H1 (cell line): ENCODE results near the gene NPAS4. TPM values are rescaled to one million over a fixed set of nuclear protein-coding genes. Genes with fewer than 3 reads are reported as not detected.

Experiments used
- CTCF ChIA-PET: fragments of 300-600 bp; sonication (Branson Sonifier 250); formaldehyde crosslinking; loops from one replicate; lab custom pipeline; 2021; ENCODE audit not compliant: partially characterized antibody; lab: Charles Lee
- POLR2A ChIA-PET: fragments of 300-600 bp; sonication (Branson Sonifier 250); formaldehyde crosslinking; loops from one replicate; lab custom pipeline; 2021; ENCODE audit warnings: inconsistent platforms; ENCODE audit not compliant: partially characterized antibody; lab: Charles Lee
- DNase-seq, 2 experiments: peaks; one replicate each; pipeline versions ENCODE4 v3.0.0 to v3.0.0-alpha.2; 2010 to 2022; ENCODE audit warnings: low spot score in 2 of 2, low read depth in 1 of 2, mixed read lengths in 1 of 2
- FAIRE-seq: peaks from 2 replicates; lab custom pipeline; 2011; peaks lifted over from hg19 to GRCh38; lab: Jason Lieb, UNC
- H2AFZ ChIP-seq: 2 replicates; pipeline ENCODE4 v1.8.1; 2012; ENCODE audit warnings: low read length, inconsistent platforms
- H2AK5ac ChIP-seq: 2 replicates; pipeline ENCODE4 v1.6.1; 2013; ENCODE audit warnings: low read depth, low read length
- H2BK120ac ChIP-seq: replicated peaks from 2 replicates; pipeline ENCODE3; 2013; ENCODE audit warnings: low read depth, low read length, inconsistent platforms
- H2BK12ac ChIP-seq: 2 replicates; pipeline ENCODE4 v1.6.1; 2013; ENCODE audit warnings: low read depth, low read length
- H2BK15ac ChIP-seq: 2 replicates; pipeline ENCODE4 v1.6.1; 2013; ENCODE audit warnings: low read length
- H2BK20ac ChIP-seq: 2 replicates; pipeline ENCODE4 v1.6.1; 2013; ENCODE audit warnings: low read length
- H2BK5ac ChIP-seq: 2 replicates; pipeline ENCODE4 v1.6.1; 2013; ENCODE audit warnings: low read depth, low read length
- H3K14ac ChIP-seq: 2 replicates; pipeline ENCODE4 v1.6.1; 2013; ENCODE audit warnings: inconsistent platforms; ENCODE audit not compliant: insufficient read length
- H3K18ac ChIP-seq: 2 replicates; pipeline ENCODE4 v1.6.1; 2013; ENCODE audit warnings: low read length; ENCODE audit errors: extremely low read depth
- H3K23ac ChIP-seq: 2 replicates; pipeline ENCODE4 v1.6.1; 2013; ENCODE audit warnings: inconsistent platforms; ENCODE audit not compliant: insufficient read length
- H3K23me2 ChIP-seq: 2 replicates; pipeline ENCODE4 v1.6.1; 2013; ENCODE audit warnings: low read depth, low read length
- H3K27ac ChIP-seq: 2 replicates; pipeline ENCODE4 v1.6.1; 2011; ENCODE audit warnings: low read depth, low read length, inconsistent platforms
- H3K27me3 ChIP-seq, 4 experiments: replicated peaks in 1 of 4; 1 replicate in 1 of 4; 2 replicates in 3 of 4; pipeline versions ENCODE4 v1.6.1 to v1.8.1; 2011 to 2013; ENCODE audit warnings: low read length in 3 of 4, mild to moderate bottlenecking in 3 of 4, inconsistent platforms in 2 of 4, mixed read lengths in 2 of 4, moderate library complexity in 1 of 4; ENCODE audit not compliant: control insufficient read depth in 3 of 4, insufficient read depth in 3 of 4; ENCODE audit errors: extremely low read depth in 1 of 4
- H3K36me3 ChIP-seq, 4 experiments: 2 replicates each; pipeline versions ENCODE4 v1.6.1 to v1.8.1; 2011 to 2013; ENCODE audit warnings: mild to moderate bottlenecking in 4 of 4, low read length in 3 of 4, moderate library complexity in 2 of 4, control low read depth in 1 of 4, inconsistent platforms in 1 of 4; ENCODE audit not compliant: insufficient read depth in 4 of 4, control insufficient read depth in 2 of 4
- H3K4ac ChIP-seq: replicated peaks from 2 replicates; pipeline ENCODE3; 2013; ENCODE audit warnings: low read length, low read depth, mixed read lengths, inconsistent platforms; ENCODE audit not compliant: insufficient read length
- H3K4me1 ChIP-seq, 4 experiments: replicated peaks in 1 of 4; 1 replicate in 1 of 4; 2 replicates in 3 of 4; pipeline versions ENCODE4 v1.6.1 to v1.8.1; 2011 to 2013; ENCODE audit warnings: low read length in 3 of 4, inconsistent platforms in 2 of 4, mixed read lengths in 1 of 4; ENCODE audit not compliant: insufficient read depth in 4 of 4, control insufficient read depth in 3 of 4
- H3K4me2 ChIP-seq, 2 experiments: 2 replicates each; pipeline versions ENCODE4 v1.6.1 to v1.8.1; 2011 to 2013; ENCODE audit warnings: low read depth in 2 of 2, low read length in 2 of 2, control low read depth in 1 of 2, inconsistent platforms in 1 of 2, mild to moderate bottlenecking in 1 of 2; ENCODE audit not compliant: insufficient read depth in 1 of 2
- H3K4me3 ChIP-seq, 4 experiments: fragments of 200-600, 300-600 bp in 1 of 4; sonication (generic), shearing (Covaris generic), sonication (Bioruptor Twin) in 1 of 4; 2 replicates each; pipeline versions ENCODE4 v1.5.1 to v1.8.1; 2011 to 2016; ENCODE audit warnings: low read length in 4 of 4, low read depth in 3 of 4, control low read depth in 2 of 4, inconsistent platforms in 2 of 4, mild to moderate bottlenecking in 2 of 4, mixed read lengths in 1 of 4, moderate library complexity in 1 of 4; ENCODE audit not compliant: insufficient read depth in 2 of 4; ENCODE audit errors: extremely low read depth in 1 of 4
- H3K56ac ChIP-seq: replicated peaks from 2 replicates; pipeline ENCODE3; 2013; ENCODE audit warnings: low read depth, mild to moderate bottlenecking, mixed read lengths, low read length, inconsistent platforms; ENCODE audit not compliant: insufficient read length
- H3K79me1 ChIP-seq: 2 replicates; pipeline ENCODE4 v1.6.1; 2013; ENCODE audit warnings: low read depth, low read length, control low read depth
- H3K79me2 ChIP-seq, 2 experiments: 2 replicates each; pipeline versions ENCODE4 v1.6.1 to v1.8.1; 2012 to 2013; ENCODE audit warnings: low read length in 2 of 2, mild to moderate bottlenecking in 2 of 2, inconsistent platforms in 1 of 2; ENCODE audit not compliant: insufficient read depth in 2 of 2, control insufficient read depth in 1 of 2
- H3K9ac ChIP-seq, 4 experiments: replicated peaks in 1 of 4; 1 replicate in 1 of 4; 2 replicates in 3 of 4; pipeline versions ENCODE4 v1.6.1 to v1.8.1; 2011 to 2013; ENCODE audit warnings: low read depth in 3 of 4, low read length in 3 of 4, control low read depth in 2 of 4, mild to moderate bottlenecking in 2 of 4, moderate library complexity in 2 of 4, inconsistent platforms in 1 of 4; ENCODE audit errors: extremely low read depth in 1 of 4
- H3K9me3 ChIP-seq, 2 experiments: 2 replicates each; pipeline versions ENCODE4 v1.6.1 to v1.8.1; 2012 to 2013; ENCODE audit warnings: mild to moderate bottlenecking in 2 of 2, moderate library complexity in 2 of 2, control low read depth in 1 of 2, inconsistent platforms in 1 of 2, low read depth in 1 of 2, low read length in 1 of 2, mixed read lengths in 1 of 2; ENCODE audit not compliant: insufficient read depth in 2 of 2
- H4K20me1 ChIP-seq, 2 experiments: replicated peaks in 1 of 2; 2 replicates each; pipeline versions ENCODE3 to v1.8.1; 2011 to 2013; ENCODE audit warnings: inconsistent platforms in 2 of 2, low read length in 2 of 2, mild to moderate bottlenecking in 1 of 2; ENCODE audit not compliant: insufficient read depth in 2 of 2, control insufficient read depth in 1 of 2
- H4K5ac ChIP-seq: 2 replicates; pipeline ENCODE4 v1.6.1; 2013; ENCODE audit warnings: low read length, low read depth, mixed read lengths, inconsistent platforms; ENCODE audit not compliant: insufficient read length
- H4K8ac ChIP-seq: 2 replicates; pipeline ENCODE4 v1.8.0; 2013; ENCODE audit warnings: mild to moderate bottlenecking, moderate library complexity, low read length, inconsistent platforms; ENCODE audit not compliant: insufficient read depth; ENCODE audit errors: extremely low read depth
- H4K91ac ChIP-seq: replicated peaks from 2 replicates; pipeline ENCODE3; 2013; ENCODE audit warnings: low read length, mixed read lengths, inconsistent platforms; ENCODE audit not compliant: insufficient read length
- ATF3 ChIP-seq: IDR thresholded peaks from 2 replicates; pipeline ENCODE4 v1.6.1; 2011; ENCODE audit warnings: low read depth, mild to moderate bottlenecking, low read length; ENCODE audit not compliant: insufficient read depth
- GABPA ChIP-seq: IDR thresholded peaks from 2 replicates; pipeline ENCODE4 v1.6.1; 2011; ENCODE audit warnings: mild to moderate bottlenecking, low read length, moderate library complexity, borderline replicate concordance; ENCODE audit not compliant: insufficient read depth
- JUND ChIP-seq: IDR thresholded peaks from 2 replicates; pipeline ENCODE4 v1.6.1; 2011; ENCODE audit warnings: mild to moderate bottlenecking, improper control_type of control experiment, low read length
- KDM1A ChIP-seq: fragments of 200-600, 300-600 bp; sonication (generic); IDR thresholded peaks from 2 replicates; pipeline ENCODE4 v1.7.1; 2016; ENCODE audit warnings: mild to moderate bottlenecking, low read length, borderline replicate concordance
- MAFK ChIP-seq: IDR thresholded peaks from 2 replicates; pipeline ENCODE4 v1.6.1; 2012; ENCODE audit warnings: low read depth, mild to moderate bottlenecking, improper control_type of control experiment, low read length
- MAX ChIP-seq: IDR thresholded peaks from 2 replicates; pipeline ENCODE4 v1.6.1; 2012; ENCODE audit warnings: inconsistent platforms
- SRF ChIP-seq: IDR thresholded peaks from 2 replicates; pipeline ENCODE4 v1.6.1; 2011; ENCODE audit warnings: mild to moderate bottlenecking, low read depth, low read length, moderate library complexity
- WGBS, 2 experiments: shearing (Covaris generic) in 1 of 2; methylation state at CpG; one replicate each; pipeline versions ENCODE4 v1.1.6 to v1.1.7; 2013 to 2015; ENCODE audit warnings: low lambda C conversion rate in 2 of 2, mixed read lengths in 2 of 2, inconsistent platforms in 1 of 2, low coverage in 1 of 2, missing lambda C conversion rate in 1 of 2; ENCODE audit not compliant: insufficient replicate concordance in 2 of 2, insufficient coverage in 1 of 2, insufficient read length in 1 of 2; ENCODE audit errors: extremely low coverage in 1 of 2, missing lambda C conversion rate in 1 of 2; 5-methylcytosine and 5-hydroxymethylcytosine counted together
- polyA plus RNA-seq, 7 experiments: library from polyadenylated mRNA; depleted of rRNA in 3 of 7; stranded (reverse) in 5 of 7; unstranded in 2 of 7; fragments of >200 nt in 5 of 7; fragments of 200-250 nt in 2 of 7; gene quantifications; 1 replicate in 5 of 7; 2 replicates in 1 of 7; 4 replicates in 1 of 7; pipeline versions ENCODE4 v1.2.1 to v1.2.3, GENCODE V29; 2011 to 2013; ENCODE audit warnings: missing spikeins in 2 of 7, mixed read lengths in 2 of 7
- total RNA-seq: library from RNA; stranded (reverse); fragmentation: NEBNext Ultra II Directional; extraction: Animal tissue kit (Norgen Biotek cat#: 25700); gene quantifications from 2 replicates; pipeline ENCODE4 v1.2.1, GENCODE V29; 2021

NPAS4 gene
- total and polyA plus RNA-seq, 2 of the 8 experiments (the other 6 are each of a cell fraction or from before 2014, with no cell fraction given) = 0.73 to 0.99 TPM

- ChIA-PET CTCF (interaction anchor here (1.1 to 2.4 kb wide), 4 partner anchors 10 to 30 kb away, joined by 3 to 12 read pairs (median 4); partner anchors contain the start of genes MRPL11 and NPAS4), POLR2A (no interaction called here)
- Histone ChIP-seq H4K5ac (no peak overlapping the region), H2AK5ac (no peak overlapping the region), H3K9me3 (peaks cover 4 to 12% of the 10 kb centered on the region in 2 experiments), H3K4me2 (no peak overlapping the region), H4K91ac (no peak overlapping the region), H2BK15ac (no peak overlapping the region), H4K20me1 (no peaks in the 10 kb centered on the region), H3K4me3 (no peak overlapping the region), H3K4ac (no peak overlapping the region), H3K14ac (no peak overlapping the region), H4K8ac (no peak overlapping the region), H3K27ac (no peak overlapping the region), H3K56ac (no peak overlapping the region), H3K18ac (no peak overlapping the region), H3K4me1 (peaks cover 0 to 6% (median 0%) of the 10 kb centered on the region in 4 experiments; a peak in 2 of 7 replicates), H3K36me3 (no peaks in the 10 kb centered on the region), H2BK120ac (no peak overlapping the region), H3K23ac (no peak overlapping the region), H3K23me2 (no peaks in the 10 kb centered on the region), H2BK20ac (no peak overlapping the region), H2BK12ac (no peak overlapping the region), H2BK5ac (no peak overlapping the region), H3K27me3 (no peaks in the 10 kb centered on the region; a peak in 1 of 7 replicates), H3K9ac (no peak overlapping the region), H3K79me1 (no peaks in the 10 kb centered on the region), H2AFZ (no peak overlapping the region), H3K79me2 (no peaks in the 10 kb centered on the region)
- FAIRE-seq (no peak), DNase-seq (no peak)
- WGBS, 2 experiments = 93% methylated on average over 4 of the region's 4 CpGs; no CpG with 5 or more reads in 1 of the 2 experiments
- TF ChIP-seq JUND (no peak), MAX (no peak), SRF (no peak), KDM1A (no peak), GABPA (no peak), MAFK (no peak), ATF3 (no peak)
Observed at GRCh38 chr11:66448523-66448922, 27.7 kb downstream of the NPAS4 start.
